Transverse colon (tissue), 4 donors: ENCODE measurements around the gene COL5A3. TPM values are rescaled to one million over a fixed set of nuclear protein-coding genes. Genes with fewer than 3 reads are reported as not detected.
A peak's percentile ranks its signal among the peaks of the same experiment; 100 is the strongest.

ENCODE experiments used
- DNase-seq: peaks from one replicate; pipeline ENCODE4 v3.0.0-alpha.2; 2019
- H3K27ac ChIP-seq, 4 donors: fragments of 200-600 bp; sonication (generic); 2 replicates each; pipeline ENCODE4 v1.5.1; 2016 to 2018; ENCODE audit warnings: inconsistent platforms in 4 of 4
- H3K27me3 ChIP-seq: fragments of 200-600 bp; sonication (generic); 2 replicates; pipeline ENCODE4 v1.5.1; 2017; ENCODE audit warnings: inconsistent platforms
- H3K36me3 ChIP-seq, 4 donors: fragments of 200-600 bp; sonication (generic); 2 replicates each; pipeline ENCODE4 v1.5.1; 2017 to 2019; ENCODE audit warnings: inconsistent platforms in 4 of 4
- H3K4me1 ChIP-seq, 4 donors: fragments of 200-600 bp; sonication (generic); 2 replicates each; pipeline ENCODE4 v1.5.1; 2017 to 2020; ENCODE audit warnings: inconsistent platforms in 4 of 4
- H3K4me3 ChIP-seq, 4 donors: fragments of 200-600 bp; sonication (generic); 1 replicate in 1 of 4; 2 replicates in 3 of 4; pipeline versions ENCODE4 v1.5.1 to v1.6.1; 2017 to 2019; ENCODE audit warnings: inconsistent platforms in 4 of 4
- H3K9me3 ChIP-seq, 2 donors: fragments of 200-600 bp; sonication (generic); 2 replicates each; pipeline ENCODE4 v1.5.1; 2017 to 2019; ENCODE audit warnings: inconsistent platforms in 2 of 2
- CTCF ChIP-seq, 5 experiments: fragments of 200-600 bp in 3 of 5; fragments of 450-650 bp in 2 of 5; sonication (generic) in 3 of 5; IDR thresholded peaks; 1 replicate in 2 of 5; 2 replicates in 3 of 5; pipeline ENCODE4 v1.5.1; 2016 to 2017; ENCODE audit warnings: antibody characterized with exemption in 5 of 5, inconsistent platforms in 3 of 5, mild to moderate bottlenecking in 2 of 5, moderate library complexity in 1 of 5
- EP300 ChIP-seq: sonication (generic); formaldehyde crosslinking; IDR thresholded peaks from one replicate; pipeline ENCODE4 v1.6.1; 2017; ENCODE audit warnings: antibody characterized with exemption, low read depth
- POLR2A ChIP-seq: fragments of 450-650 bp; IDR thresholded peaks from one replicate; pipeline ENCODE4 v1.6.1; 2016; ENCODE audit warnings: antibody characterized with exemption, mild to moderate bottlenecking, moderate library complexity
- POLR2AphosphoS5 ChIP-seq, 3 donors: sonication (generic); formaldehyde crosslinking; IDR thresholded peaks; one replicate each; pipeline ENCODE4 v1.6.1; 2016; ENCODE audit warnings: antibody characterized with exemption in 3 of 3
- WGBS, 2 donors: methylation state at CpG; one replicate each; pipeline ENCODE4 v1.1.5; 2018; ENCODE audit warnings: low coverage in 1 of 2; 5-methylcytosine and 5-hydroxymethylcytosine counted together
- in situ Hi-C, 4 donors: fragments of 200-750 bp; cut with MboI; loops; one replicate each; pipeline versions ENCODE4 v1.15.0 to v1.15.1; 2017; ENCODE audit warnings: low sequenced_read_pairs in 3 of 4, low pct_ligation_motif_present in 1 of 4, low pct_unique_long_range_greater_than_20kb in 1 of 4
- intact Hi-C: fragments of 100-400 bp; cut with DNase I; formaldehyde crosslinking; loops from one replicate; pipeline ENCODE4 v1.15.1; 2023; ENCODE audit warnings: low total_unique reads
- total RNA-seq, 4 donors: library from RNA; depleted of rRNA; stranded (reverse); fragments of >200 nt; gene quantifications; one replicate each; pipeline ENCODE4 v1.1.0, GENCODE V29; 2016

COL5A3 gene
- total RNA-seq, 4 donors from 2014 or later, result 2.5 to 17.7 (median 7.9) TPM

GRCh38 chr19:10018786-10019185 lies 8.5 kb upstream of the COL5A3 start:
- no peak for TF ChIP-seq POLR2A
- no peak for TF ChIP-seq CTCF (IDR thresholded peaks at IDR 0.05)
- TF ChIP-seq POLR2AphosphoS5 (IDR thresholded peaks at IDR 0.05), result no peak
- TF ChIP-seq EP300, result no peak
- Histone ChIP-seq H3K27me3 (peaks cover 12% of the 10 kb centered on the region), H3K9me3 (no peaks in the 10 kb centered on the region), H3K4me1 (peaks cover 0 to 9% (median 4%) of the 10 kb centered on the region in 4 donors), H3K4me3 (no peak overlapping the region), H3K36me3 (no peaks in the 10 kb centered on the region), H3K27ac (no peak overlapping the region)
- 81% methylated on average over 9 of the region's 9 CpGs; no CpG with 5 or more reads in 1 of the 2 donors for WGBS, 2 donors
- in situ Hi-C loops, result no loop called here
- DNase-seq, result no peak
- intact Hi-C loops, result no loop called here

GRCh38 chr19:10018263-10018662 lies 8.0 kb upstream of the COL5A3 start:
- Histone ChIP-seq H3K4me1 (peaks cover 0 to 9% (median 4%) of the 10 kb centered on the region in 4 donors), H3K27ac (no peak overlapping the region), H3K9me3 (no peaks in the 10 kb centered on the region), H3K36me3 (no peaks in the 10 kb centered on the region), H3K27me3 (peaks cover 17% of the 10 kb centered on the region), H3K4me3 (no peak overlapping the region)
- TF ChIP-seq POLR2AphosphoS5 (IDR thresholded peaks at IDR 0.05) (no peak), CTCF (IDR thresholded peaks at IDR 0.05) (no peak), EP300 (no peak), POLR2A (no peak)
- no peak for DNase-seq
- intact Hi-C loops (no loop called here), in situ Hi-C loops (no loop called here)
- WGBS, 2 donors, result 69 to 72% methylated on average over 3 of the region's 3 CpGs

GRCh38 chr19:10013834-10014618 lies 3.7 kb upstream of the COL5A3 start:
- WGBS, 2 donors, result 6 to 21% methylated on average over 2 to 6 of the region's 6 CpGs
- intact Hi-C loops (no loop called here), in situ Hi-C loops (no loop called here)
- H3K4me3 ChIP-seq, result no peak overlapping the region
- peaks cover 55% of the 10 kb centered on the region for H3K27me3 ChIP-seq
- peak; percentile 32 for DNase-seq
- no peaks in the 10 kb centered on the region for H3K36me3 ChIP-seq
- H3K4me1 ChIP-seq, result peaks cover 0 to 26% (median 19%) of the 10 kb centered on the region in 4 donors
- TF ChIP-seq CTCF (IDR thresholded peaks at IDR 0.05) (no peak), POLR2AphosphoS5 (IDR thresholded peaks at IDR 0.05) (no peak), POLR2A (no peak), EP300 (no peak)
- no peak overlapping the region for H3K27ac ChIP-seq
- no peaks in the 10 kb centered on the region for H3K9me3 ChIP-seq

GRCh38 chr19:10013316-10013715 lies 3.0 kb upstream of the COL5A3 start, which contains the start of gene RDH8:
Gene RDH8 (plus strand): TSS chr19:10013483. CDS start chr19:10013498, 15 bp downstream.
- H3K27me3 ChIP-seq, result peaks cover 62% of the 10 kb centered on the region
- peaks cover 0 to 30% (median 19%) of the 10 kb centered on the region in 4 donors for H3K4me1 ChIP-seq
- WGBS, 2 donors, result 60% methylated on average over 1 to 10 of the region's 10 CpGs
- intact Hi-C loops (no loop called here), in situ Hi-C loops (no loop called here)
- TF ChIP-seq POLR2A (no peak), POLR2AphosphoS5 (IDR thresholded peaks at IDR 0.05) (no peak), EP300 (no peak), CTCF (IDR thresholded peaks at IDR 0.05) (no peak)
- no peak within 1 kb of the TSS for H3K4me3 ChIP-seq
- H3K9me3 ChIP-seq, result no peaks in the 10 kb centered on the region
- no peaks in the 10 kb centered on the region for H3K36me3 ChIP-seq
- DNase-seq, result no peak
- no peak within 1 kb of the TSS for H3K27ac ChIP-seq
